ENCODE measurements around the gene MCAT.
"Not testable (repeated sequence)": the region's sequence is repeated elsewhere in the genome, so short reads cannot be mapped to it uniquely, and the experiment has no call there.

The MCAT gene

GRCh38 chr22:43118024-43118849 is 25.0 kb downstream of the MCAT start:
- peak in 1 of 2 experiments; percentile 13 for DNase-seq

- DNase-seq, result no peak
Measured at GRCh38 chr22:43116932-43117331, 26.3 kb downstream of the MCAT start.

- DNase-seq, result no peak
Measured at GRCh38 chr22:43114958-43115357, 28.2 kb downstream of the MCAT start.

- DNase-seq, result peak; percentile 7 to 27
Measured at GRCh38 chr22:43113526-43114251, 29.5 kb downstream of the MCAT start.

- peak in 1 of 2 experiments; percentile 43 for DNase-seq
Measured at GRCh38 chr22:43110927-43111623, 32.1 kb downstream of the MCAT start.

GRCh38 chr22:43110444-43110926 is 32.7 kb downstream of the MCAT start, which contains the start of gene BIK:
BIK (plus strand) TSS chr22:43110750; CDS start chr22:43124023, 13,273 bp downstream.
- DNase-seq, result peak; percentile 27 to 64

DNA sequence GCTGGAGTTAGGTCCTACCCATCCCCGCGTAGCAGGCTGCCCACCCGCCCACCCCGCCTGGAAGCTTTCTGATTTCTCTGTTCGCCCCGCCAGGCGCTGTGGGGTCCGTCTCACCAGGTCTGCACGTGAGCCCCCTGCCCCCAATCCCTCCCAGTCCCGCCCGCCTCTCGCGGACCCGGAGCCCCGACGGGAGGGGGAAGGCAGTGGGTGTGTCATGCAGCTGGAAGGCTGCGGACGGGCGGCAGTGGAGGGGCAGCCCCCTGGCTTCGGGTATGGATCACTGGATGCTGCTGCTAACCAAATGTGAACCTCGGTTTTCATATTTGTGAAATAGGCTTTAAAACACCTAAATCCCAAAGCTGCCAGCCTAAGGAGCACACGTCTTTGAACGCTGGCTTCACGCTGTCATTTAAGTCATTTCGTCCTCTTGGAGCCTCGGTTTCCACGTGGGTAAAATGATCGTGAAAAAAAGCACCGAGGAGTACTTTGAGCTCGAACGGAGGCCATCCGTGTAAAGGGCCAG is 33.2 kb downstream of the MCAT start:
- no peak for DNase-seq

DNA sequence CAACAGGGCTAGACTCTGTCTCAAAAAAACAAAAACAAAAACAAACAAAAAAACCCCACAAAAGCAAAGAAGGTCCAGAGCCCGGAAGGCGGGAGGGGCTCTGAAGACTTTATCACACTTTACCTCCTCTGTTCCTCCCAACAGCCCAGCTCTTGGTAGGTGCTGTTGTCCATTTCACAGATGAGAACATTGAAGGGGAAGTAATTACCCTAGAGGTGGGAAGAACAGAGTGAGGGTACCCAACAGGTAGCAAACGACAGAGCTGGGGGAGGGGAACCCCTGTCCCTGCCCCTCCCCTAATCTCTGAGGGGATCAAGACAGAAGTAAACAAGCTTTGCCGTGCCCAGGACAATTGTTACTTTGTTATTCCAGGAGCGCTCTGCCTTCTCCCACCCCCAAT is 33.7 kb downstream of the MCAT start:
- DNase-seq, result peak in 1 of 2 experiments; percentile 13

DNA sequence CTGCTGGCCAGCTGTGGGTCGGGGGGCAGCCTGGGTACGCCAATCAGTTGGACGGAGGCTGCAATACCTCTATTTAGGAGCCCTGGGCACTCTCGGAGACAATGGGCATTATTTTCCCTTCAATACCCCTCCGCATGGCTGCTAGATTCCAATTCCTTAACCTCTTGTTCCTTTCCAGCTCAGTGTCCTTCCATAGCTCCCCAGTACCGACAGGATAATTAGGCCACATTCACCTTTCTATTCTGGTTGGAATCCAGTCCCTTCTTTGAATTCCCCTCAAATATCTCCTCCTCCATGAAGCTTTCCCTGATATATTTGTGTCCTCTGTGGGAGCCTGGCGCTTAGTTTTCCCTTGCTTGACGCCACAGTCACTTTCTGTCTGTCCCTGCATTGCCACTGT is 36.9 kb downstream of the MCAT start:
- DNase-seq, result no peak

DNA sequence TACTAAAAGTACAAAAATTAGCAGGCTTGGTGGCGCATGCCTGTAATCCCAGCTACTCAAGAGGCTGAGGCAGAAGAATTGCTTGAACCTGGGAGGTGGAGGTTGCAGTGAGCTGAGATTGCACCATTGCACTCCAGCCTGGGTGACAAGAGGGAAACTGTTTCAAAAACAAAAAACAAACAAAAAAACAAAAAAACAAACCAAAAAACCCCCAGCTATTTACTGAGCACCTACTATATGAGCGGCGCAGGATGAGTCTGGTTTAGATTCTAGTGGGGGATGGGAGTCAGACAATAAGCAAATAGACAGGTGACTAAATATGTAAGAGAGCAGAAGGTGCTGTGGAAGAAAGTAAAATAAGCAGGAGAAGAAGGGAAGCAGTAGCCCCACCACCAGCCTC is 38.2 kb downstream of the MCAT start:
- not testable (repeated sequence) for DNase-seq

DNA sequence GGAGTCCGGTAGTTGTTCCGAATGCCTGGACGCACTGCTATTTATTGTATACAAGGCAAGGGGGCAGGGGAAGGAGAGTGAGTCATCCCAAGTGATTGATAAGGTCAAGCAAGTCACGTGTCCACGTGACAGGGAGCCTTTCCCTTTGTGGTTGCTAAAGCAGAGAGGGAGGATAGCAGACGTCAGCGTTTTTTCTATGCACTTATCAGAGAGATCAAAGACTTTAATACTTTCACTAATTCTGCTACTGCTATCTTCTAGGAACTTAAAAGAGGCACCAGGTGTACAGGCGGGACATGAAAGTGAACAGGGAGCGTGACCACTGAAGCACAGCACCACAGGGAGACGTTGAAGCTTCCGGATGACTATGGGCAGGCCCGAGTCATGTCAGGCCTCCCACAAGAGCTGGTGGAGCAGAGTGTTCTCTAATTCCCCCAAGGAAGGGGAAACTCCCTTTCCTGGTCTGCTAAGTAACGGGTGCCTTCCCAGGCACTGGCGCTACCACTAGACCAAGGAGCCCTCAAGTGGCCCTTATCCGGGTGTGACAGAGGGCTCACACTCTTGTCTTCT is 39.1 kb downstream of the MCAT start:
- DNase-seq, result not testable (repeated sequence)

- no peak for DNase-seq
Measured at GRCh38 chr22:43101306-43101705, 41.9 kb downstream of the MCAT start.

DNA sequence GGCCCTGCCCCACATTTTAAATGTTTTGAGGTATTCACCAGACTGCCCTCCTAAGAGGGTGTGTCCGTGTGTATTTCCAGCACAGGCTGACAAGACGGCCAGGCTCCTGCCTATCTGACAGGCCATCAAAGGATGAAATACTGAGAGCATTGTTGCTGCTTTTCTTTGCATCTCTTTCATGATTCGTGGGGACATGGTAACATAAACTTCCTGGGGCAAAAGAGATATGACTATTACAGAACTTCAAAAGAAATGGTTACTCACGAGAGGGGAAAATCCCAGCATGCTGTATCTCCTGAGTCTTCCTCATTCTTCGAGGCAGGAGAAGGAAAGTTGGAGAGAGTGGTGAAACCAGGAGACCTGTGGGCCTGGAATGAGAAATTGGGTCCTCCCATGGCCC is 43.0 kb downstream of the MCAT start:
- DNase-seq, result no peak

GRCh38 chr22:43099095-43099494 is 44.1 kb downstream of the MCAT start:
- no peak for DNase-seq

DNA sequence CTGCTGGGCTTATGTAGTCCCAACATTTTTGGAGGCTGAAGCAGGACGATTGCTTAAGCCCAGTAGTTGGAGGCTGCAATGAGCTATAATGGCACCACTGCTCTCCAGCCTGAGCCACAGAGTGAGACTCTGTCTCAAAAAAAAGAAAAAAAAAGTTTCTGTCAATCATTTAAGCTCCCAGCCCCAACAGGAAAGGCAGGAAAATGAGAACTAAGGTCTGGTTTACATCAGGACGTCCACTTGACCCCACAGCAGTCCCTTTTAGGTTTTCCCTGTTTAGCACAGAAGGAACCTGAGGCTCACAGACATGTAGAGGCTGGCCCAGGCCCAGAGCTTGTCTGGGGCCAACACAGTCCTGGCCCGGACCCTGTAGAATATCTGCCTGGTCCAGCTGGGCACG is 44.8 kb downstream of the MCAT start:
- no peak for DNase-seq

- DNase-seq, result no peak
Measured at GRCh38 chr22:43096420-43096819, 46.8 kb downstream of the MCAT start.

GRCh38 chr22:43094551-43094950 is 48.6 kb downstream of the MCAT start:
- DNase-seq, result no peak

DNA sequence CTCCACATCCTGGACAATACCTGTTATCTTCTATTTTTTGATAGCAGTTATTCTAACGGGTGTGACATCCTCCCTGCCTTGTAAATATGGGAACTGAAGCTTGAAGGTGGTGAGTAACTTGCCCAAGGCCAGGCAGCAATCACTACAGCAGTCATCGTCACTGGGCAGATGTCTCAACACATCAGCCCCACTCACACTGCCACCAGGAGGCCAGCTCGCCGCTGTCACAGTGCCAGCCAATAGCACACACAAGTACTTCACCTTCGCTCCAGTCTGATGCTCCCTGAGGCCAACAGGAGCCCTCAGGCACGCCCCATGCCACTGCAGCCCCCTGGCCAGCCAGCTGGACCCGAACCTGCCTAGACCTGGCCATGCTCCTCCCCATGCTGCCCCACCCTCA is 49.1 kb downstream of the MCAT start:
- no peak for DNase-seq

DNA sequence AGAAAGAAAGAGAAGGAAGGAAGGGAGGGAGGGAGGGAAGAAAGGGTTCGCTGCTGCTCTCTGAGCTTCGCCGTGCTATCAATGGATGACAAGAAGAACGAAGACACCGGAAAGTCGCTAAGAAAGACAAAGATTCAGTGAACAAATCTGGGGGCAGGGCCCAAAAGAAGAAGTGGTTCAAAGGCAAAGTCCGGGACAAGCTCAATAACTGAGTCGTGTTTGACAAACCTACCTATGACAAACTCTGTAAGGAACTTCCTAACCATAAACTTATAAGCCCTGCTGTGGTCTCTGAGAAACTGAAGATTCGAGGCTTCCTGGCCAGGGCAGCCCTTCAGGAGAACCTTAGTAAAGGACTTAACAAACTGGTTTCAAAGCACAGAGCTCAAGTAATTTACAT is 51.1 kb downstream of the MCAT start:
- no peak for DNase-seq

DNA sequence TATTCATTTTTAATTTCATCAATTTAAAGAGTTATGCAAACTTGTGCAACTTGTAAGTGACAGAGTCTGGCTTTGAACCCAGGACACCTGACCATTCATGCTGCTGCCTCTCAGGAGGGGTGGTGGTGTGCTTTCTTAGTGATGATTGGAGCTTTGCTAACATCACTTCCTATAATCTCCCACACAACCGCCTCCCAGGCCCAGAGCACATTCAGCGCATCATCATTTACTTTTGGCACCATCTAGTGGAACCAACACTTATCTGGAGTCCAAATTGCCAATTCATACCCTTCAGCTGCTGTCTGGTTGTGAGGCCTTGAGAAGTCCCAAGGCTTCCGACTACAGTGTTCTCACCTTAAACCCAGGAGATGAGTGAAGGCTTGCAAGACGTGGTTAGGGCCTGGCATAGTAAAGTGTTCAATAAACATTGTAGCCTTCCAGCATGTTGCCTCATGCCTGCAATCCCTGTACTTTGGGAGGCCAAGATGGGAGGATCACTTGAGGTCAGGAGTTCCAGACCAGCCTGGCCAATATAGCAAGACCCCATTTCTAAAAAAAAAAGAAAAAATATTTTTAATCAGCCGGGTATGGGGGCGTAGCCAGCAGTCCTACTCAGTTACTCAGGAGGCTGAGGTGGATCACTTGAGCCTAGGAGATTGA is 52.9 kb downstream of the MCAT start:
- peak; percentile 61 to 68 for DNase-seq

- DNase-seq, result peak; percentile 70 to 92
Measured at GRCh38 chr22:43088984-43089717, 54.0 kb downstream of the MCAT start, which contains the start of gene TTLL1. TTLL1 (minus strand) TSS chr22:43089391; CDS start chr22:43075586, 13,805 bp downstream.
